ENCODE measurements around the gene LMCD1. TPM values are rescaled to one million over a fixed set of nuclear protein-coding genes. Genes with fewer than 3 reads are reported as not detected.
A peak's percentile ranks its signal among the peaks of the same experiment; 100 is the strongest.

The LMCD1 gene
- total RNA-seq, 2 experiments from 2014 or later = 0.81 to 0.94 TPM

DNA sequence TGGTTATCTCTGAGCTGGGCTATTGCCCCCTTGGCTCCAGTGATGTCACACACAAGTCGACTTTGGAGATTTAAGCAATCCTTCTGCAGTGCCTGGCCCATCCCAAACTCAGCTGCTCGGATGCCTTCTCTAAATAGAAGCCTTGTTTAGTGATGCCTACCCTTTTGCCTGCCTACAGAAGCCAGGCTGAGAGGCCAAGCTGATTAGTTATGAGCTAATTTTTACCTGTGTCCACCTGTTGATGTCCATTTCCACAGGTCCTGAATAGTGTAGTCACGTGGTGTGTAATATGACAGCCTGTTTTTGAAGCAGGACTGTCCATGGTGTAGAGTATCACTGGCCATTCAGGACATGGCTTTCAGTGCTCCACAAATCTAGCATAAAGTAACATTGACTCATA, 97.5 kb downstream of the LMCD1 start:
- Mint-ChIP-seq H3K4me3 (no peak overlapping the region), H3K36me3 (ENCODE audit: low read depth) (no peaks in the 10 kb centered on the region), H3K9me3 (no peaks in the 10 kb centered on the region), H3K27me3 (ENCODE audit: low read depth) (no peaks in the 10 kb centered on the region), H3K4me1 (ENCODE audit: low read depth) (no peaks in the 10 kb centered on the region), H3K27ac (no peak overlapping the region)
- intact Hi-C loops (cut with micrococcal nuclease) = no loop called here
- CTCF ChIA-PET = no interaction called here
- no peak for DNase-seq

DNA sequence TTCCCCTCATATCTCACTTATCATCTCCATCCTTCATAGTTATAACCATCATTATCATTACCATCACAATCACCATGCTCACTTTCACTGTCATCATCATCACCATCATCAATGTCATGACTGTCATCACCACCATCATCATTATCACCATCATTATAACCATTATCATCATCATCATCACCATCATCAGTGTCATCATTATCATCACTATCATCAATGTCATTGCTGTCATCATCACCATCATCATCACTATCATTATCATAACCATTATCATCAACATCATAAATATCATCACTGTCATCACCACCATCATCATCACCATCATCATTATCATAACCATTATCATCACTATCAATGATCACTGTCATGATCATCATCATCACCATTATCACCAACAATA, 98.8 kb downstream of the LMCD1 start:
- H3K4me1 Mint-ChIP-seq (ENCODE audit: low read depth) = no peaks in the 10 kb centered on the region
- no peak overlapping the region for H3K4me3 Mint-ChIP-seq
- intact Hi-C loops (cut with micrococcal nuclease) = no loop called here
- H3K9me3 Mint-ChIP-seq = no peaks in the 10 kb centered on the region
- DNase-seq = no peak
- no peak overlapping the region for H3K27ac Mint-ChIP-seq
- H3K36me3 Mint-ChIP-seq (ENCODE audit: low read depth) = no peaks in the 10 kb centered on the region
- CTCF ChIA-PET = no interaction called here
- no peaks in the 10 kb centered on the region for H3K27me3 Mint-ChIP-seq (ENCODE audit: low read depth)

DNA sequence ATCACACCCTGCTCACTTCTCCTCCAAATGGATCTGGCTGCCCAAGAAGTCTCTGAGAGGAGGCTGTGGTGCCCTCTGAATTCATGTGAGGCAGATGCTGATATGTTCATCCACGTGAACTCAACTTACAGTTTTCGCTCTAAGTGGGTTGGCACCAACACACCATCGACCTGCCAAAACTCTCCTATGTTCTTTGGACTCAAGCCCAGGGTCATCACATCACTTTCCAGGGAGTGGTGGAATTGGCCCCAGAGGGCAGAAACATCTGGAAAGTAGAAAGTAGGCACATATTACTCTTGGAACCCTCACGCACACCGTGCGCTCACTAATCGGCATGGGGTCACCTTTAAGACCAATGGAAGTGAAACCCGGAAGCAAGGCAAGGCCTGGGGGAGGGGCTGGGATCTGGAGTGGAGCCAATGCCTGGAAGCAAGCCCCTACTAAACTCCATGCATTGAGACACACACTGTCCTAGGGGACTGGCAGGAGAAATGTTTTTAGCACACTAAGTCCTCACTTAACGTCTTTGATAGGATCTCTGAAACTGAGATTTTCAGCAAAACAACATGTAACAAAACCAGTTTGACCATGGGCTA, 101.6 kb downstream of the LMCD1 start:
- DNase-seq = no peak
- no peaks in the 10 kb centered on the region for H3K36me3 Mint-ChIP-seq (ENCODE audit: low read depth)
- no peaks in the 10 kb centered on the region for H3K27me3 Mint-ChIP-seq (ENCODE audit: low read depth)
- no peak overlapping the region for H3K4me3 Mint-ChIP-seq
- CTCF ChIA-PET = no interaction called here
- intact Hi-C loops (cut with micrococcal nuclease) = no loop called here
- H3K27ac Mint-ChIP-seq = no peak overlapping the region
- H3K4me1 Mint-ChIP-seq (ENCODE audit: low read depth) = no peaks in the 10 kb centered on the region
- no peaks in the 10 kb centered on the region for H3K9me3 Mint-ChIP-seq

DNA sequence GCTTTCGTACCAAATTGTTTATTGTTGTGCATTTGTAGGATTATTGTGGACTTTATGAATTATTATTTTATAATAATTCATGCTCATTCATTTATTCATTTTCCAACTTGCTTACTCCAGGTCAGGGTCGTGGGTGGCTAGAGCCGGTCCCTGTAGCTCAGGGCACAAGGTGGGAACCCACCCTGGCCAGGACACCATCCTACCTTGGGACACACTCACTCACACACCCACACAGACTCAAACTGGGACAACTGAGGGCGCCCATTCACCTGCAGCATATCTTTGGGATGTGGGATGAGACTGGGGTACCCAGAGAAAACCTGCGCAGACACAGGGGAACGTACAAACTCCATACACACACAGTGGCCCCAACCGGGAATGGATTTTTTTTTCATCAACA, 102.4 kb downstream of the LMCD1 start:
- Mint-ChIP-seq H3K4me1 (ENCODE audit: low read depth) (no peaks in the 10 kb centered on the region), H3K9me3 (no peaks in the 10 kb centered on the region), H3K36me3 (ENCODE audit: low read depth) (no peaks in the 10 kb centered on the region), H3K4me3 (no peak overlapping the region), H3K27me3 (ENCODE audit: low read depth) (no peaks in the 10 kb centered on the region), H3K27ac (no peak overlapping the region)
- DNase-seq = no peak
- CTCF ChIA-PET = no interaction called here
- intact Hi-C loops (cut with micrococcal nuclease) = no loop called here

DNA sequence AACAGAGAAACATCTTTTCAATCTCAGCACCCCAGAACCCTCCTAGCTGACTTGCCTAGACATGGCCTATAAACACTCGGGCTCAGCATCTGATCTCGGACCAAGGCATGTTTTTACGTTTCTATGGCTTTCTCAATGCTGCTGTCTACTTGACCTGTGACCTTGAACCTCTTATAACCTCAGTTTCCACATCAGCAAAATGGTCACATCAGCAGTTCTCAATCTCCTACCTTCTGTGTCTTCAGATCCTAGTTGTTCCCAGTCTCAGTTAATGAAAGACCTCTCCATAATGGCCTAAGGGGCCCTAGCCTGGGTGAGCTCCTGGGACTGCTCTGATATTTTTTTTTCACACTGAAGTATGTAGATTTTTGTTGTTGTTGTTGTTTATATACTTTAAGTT, 103.4 kb downstream of the LMCD1 start:
- Mint-ChIP-seq H3K27ac (no peak overlapping the region), H3K4me1 (ENCODE audit: low read depth) (no peaks in the 10 kb centered on the region), H3K9me3 (no peaks in the 10 kb centered on the region), H3K27me3 (ENCODE audit: low read depth) (no peaks in the 10 kb centered on the region), H3K4me3 (no peak overlapping the region), H3K36me3 (ENCODE audit: low read depth) (no peaks in the 10 kb centered on the region)
- intact Hi-C loops (cut with micrococcal nuclease) = no loop called here
- CTCF ChIA-PET = no interaction called here
- no peak for DNase-seq

DNA sequence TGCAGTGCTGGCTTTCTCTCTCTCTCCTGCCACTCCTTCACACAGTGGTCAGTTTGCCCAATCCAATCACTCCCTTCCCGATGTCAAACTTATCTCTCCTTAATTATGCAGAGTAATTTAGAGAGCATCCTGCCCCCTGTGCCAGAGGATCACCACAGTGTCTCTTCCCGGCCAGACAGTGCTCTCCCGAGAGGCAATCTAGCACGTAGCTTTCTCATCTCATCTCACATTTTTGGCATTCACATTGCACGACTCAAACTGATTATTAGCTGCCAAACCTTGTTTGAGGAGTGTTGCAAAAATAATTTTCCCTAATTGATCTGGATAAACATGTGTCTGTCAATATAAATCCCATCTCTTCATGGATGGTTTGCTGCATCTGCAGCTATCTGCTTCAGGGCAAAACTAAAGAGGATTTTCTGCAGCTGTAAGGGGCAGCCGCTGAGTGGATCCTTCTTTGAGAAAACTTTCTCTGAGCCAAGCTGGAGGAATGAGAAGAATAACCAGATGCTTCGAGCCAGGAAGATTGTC, 105.1 kb downstream of the LMCD1 start:
- intact Hi-C loops (cut with micrococcal nuclease) = no loop called here

DNA sequence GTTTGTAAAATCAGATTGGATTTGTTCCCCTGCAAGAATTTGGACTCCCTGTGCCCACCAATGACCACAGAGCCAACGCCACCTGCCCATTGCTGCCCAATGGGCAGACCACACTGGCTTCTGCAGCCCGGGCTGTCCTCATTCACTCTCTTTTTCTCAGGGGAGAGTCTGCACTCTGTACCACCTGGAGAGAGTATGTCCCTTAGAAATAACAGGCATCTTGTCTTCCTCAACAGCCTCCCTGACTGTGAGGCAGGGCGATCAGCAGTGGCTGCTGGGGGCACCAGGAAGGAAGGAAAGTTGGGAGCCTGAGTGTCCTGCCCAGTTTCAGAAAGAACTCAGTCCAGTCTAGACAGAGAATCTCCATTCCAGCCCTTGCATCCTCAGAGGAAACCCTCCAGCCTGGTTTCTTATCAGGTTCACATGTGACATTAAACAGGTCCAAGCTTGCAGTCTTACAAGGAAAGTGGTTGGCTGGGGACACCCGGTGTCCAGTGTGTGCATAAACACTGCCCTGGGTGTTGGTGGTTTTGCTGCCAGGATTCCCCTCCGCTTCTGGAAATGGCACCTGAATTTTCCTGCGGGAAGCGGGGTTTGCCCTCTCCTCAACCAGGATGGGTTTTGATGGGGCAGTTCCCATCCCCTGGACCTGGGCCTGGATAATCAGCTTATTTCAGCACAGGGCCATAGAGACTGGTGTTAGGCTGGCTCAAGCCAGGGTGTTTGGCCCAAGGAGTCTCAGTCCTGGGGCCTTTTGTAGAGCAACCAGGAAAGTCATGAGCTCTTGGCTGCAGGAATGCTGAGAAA, 105.8 kb downstream of the LMCD1 start:
- no peak overlapping the region for H3K27ac Mint-ChIP-seq
- DNase-seq = peak; percentile 7
- no peaks in the 10 kb centered on the region for H3K4me1 Mint-ChIP-seq (ENCODE audit: low read depth)
- H3K27me3 Mint-ChIP-seq (ENCODE audit: low read depth) = no peaks in the 10 kb centered on the region
- H3K36me3 Mint-ChIP-seq (ENCODE audit: low read depth) = no peaks in the 10 kb centered on the region
- H3K4me3 Mint-ChIP-seq = no peak overlapping the region
- CTCF ChIA-PET = interaction anchor here (0.6 kb wide), 1 partner anchor 165 kb away, joined by 3 read pairs; no protein-coding TSS in a partner anchor
- intact Hi-C loops (cut with micrococcal nuclease) = no loop called here
- H3K9me3 Mint-ChIP-seq = no peaks in the 10 kb centered on the region

More for the DNA sequence above, 105.1 kb downstream of the LMCD1 start:
- CTCF ChIA-PET = no interaction called here
- Mint-ChIP-seq H3K4me1 (ENCODE audit: low read depth) (no peaks in the 10 kb centered on the region), H3K27me3 (ENCODE audit: low read depth) (no peaks in the 10 kb centered on the region), H3K9me3 (no peaks in the 10 kb centered on the region), H3K36me3 (ENCODE audit: low read depth) (no peaks in the 10 kb centered on the region), H3K4me3 (no peak overlapping the region), H3K27ac (no peak overlapping the region)
- no peak for DNase-seq

DNA sequence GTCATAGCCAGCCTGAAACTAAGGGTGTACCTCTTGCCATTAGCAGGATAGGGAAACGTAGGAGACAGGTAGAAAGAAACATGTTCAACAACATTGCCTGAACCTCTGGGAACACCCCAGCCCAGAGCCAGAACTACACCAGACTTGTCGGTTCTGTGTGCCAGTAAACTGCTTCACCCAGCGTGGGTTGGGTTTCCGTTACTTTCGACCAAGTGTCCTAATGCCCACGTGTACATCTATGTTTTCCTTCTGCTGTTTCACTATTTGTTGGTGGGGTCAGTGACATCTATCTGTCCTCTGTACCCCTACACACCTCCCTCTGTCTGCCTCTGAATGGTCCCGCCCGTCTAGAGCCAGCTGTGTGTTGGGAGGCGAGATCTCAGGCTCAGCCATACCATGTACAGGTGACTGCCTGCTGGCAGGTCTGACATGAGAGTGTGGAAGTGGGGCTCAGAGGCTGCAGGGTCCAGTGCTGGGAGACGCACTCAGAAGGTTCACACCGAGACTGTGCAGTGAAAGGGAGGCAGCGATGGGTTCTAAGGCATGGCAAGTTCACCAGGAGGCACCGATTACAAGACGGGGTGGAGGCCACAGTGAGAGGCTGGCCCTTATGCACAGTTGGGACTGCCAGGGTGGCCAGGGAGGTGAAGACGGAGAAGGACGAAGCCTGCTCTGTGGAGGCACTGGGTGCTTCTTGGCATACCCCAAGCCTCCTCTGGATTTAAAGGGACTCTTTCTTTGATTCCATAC, 106.6 kb downstream of the LMCD1 start:
- Mint-ChIP-seq H3K36me3 (ENCODE audit: low read depth) (no peaks in the 10 kb centered on the region), H3K27ac (no peak overlapping the region), H3K27me3 (ENCODE audit: low read depth) (no peaks in the 10 kb centered on the region), H3K9me3 (no peaks in the 10 kb centered on the region), H3K4me1 (ENCODE audit: low read depth) (no peaks in the 10 kb centered on the region), H3K4me3 (no peak overlapping the region)
- CTCF ChIA-PET = interaction anchor here (0.6 kb wide), 1 partner anchor 166 kb away, joined by 3 read pairs; no protein-coding TSS in a partner anchor
- DNase-seq = no peak
- intact Hi-C loops (cut with micrococcal nuclease) = no loop called here

DNA sequence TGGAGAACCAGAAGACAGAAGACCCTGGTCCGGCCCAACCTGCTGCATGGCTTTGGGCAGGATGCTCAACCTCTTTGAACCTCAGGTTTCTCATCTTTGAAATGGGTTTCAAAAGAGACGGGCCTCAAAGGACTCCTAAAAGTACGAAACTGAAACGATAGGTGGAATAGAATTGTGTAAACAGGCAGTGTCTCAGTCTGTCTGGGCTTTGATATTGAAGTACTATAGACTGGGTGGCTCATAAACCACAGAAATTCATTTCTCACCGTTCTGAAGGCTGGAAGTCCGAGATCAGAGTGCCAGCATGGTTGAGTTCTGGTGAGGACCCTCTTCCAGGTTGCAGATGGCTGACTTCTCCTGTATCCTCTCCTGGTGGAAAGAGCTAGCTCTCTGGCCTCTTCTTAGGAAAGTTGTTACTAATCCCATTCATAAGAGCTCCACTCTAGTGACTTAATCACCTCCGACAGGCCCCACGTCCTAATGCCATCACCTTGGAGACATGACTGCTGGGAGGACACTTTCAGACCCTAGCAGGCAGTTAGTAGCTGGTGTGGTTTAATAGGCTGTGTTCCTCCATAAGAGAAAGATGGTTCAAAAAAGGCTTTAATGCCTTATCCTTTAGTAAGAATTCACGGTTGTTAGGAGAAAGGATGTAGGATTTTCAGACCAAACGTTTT, 107.3 kb downstream of the LMCD1 start:
- no peak overlapping the region for H3K27ac Mint-ChIP-seq
- no peak for DNase-seq
- H3K9me3 Mint-ChIP-seq = no peaks in the 10 kb centered on the region
- no peaks in the 10 kb centered on the region for H3K4me1 Mint-ChIP-seq (ENCODE audit: low read depth)
- no peaks in the 10 kb centered on the region for H3K36me3 Mint-ChIP-seq (ENCODE audit: low read depth)
- intact Hi-C loops (cut with micrococcal nuclease) = no loop called here
- no peak overlapping the region for H3K4me3 Mint-ChIP-seq
- no peaks in the 10 kb centered on the region for H3K27me3 Mint-ChIP-seq (ENCODE audit: low read depth)
- CTCF ChIA-PET = no interaction called here

DNA sequence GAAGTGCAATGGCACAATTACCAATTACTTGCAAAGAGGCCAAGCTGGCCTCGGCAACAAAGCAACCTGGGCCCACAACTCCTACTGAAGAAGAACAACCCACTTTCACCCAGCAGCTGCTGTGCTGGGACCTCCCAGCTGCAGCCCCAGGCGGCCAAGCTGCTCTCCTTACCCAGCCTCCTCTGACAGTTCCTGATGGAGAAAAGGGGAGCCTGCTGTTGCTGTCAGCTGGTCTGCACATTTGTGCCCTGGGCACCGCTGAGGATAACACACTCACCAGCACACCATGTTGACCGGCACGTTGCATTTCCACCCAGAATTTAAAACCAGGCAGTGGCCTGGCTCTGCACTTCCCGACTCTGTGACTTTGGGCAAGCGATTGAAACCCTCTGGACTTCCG, 109.3 kb downstream of the LMCD1 start:
- Mint-ChIP-seq H3K4me3 (no peak overlapping the region), H3K36me3 (ENCODE audit: low read depth) (no peaks in the 10 kb centered on the region), H3K27me3 (ENCODE audit: low read depth) (no peaks in the 10 kb centered on the region), H3K27ac (no peak overlapping the region), H3K4me1 (ENCODE audit: low read depth) (no peaks in the 10 kb centered on the region), H3K9me3 (no peaks in the 10 kb centered on the region)
- intact Hi-C loops (cut with micrococcal nuclease) = no loop called here
- CTCF ChIA-PET = interaction anchor here (0.6 kb wide), 1 partner anchor 1882 kb away, joined by 3 read pairs; no protein-coding TSS in a partner anchor
- no peak for DNase-seq

DNA sequence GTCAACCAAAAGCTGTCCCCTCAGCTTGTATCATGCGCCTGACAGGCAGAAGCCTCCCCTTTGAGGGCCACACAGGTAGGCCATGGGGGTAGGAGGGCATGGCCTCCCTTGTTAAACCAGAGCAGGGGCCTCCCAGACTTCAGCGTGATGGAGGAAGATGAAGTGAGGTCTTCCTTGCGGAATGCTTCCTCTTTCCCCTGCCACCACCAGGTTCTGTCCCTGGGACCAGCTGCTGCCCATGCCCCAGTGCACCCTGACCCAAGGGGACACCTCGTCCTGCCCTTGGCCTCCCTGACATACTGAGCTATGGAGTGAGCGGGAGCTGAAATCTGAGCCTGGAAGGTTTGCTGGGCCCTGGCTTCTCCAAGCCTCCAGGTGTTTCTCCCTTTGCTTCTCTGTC, 116.3 kb downstream of the LMCD1 start:
- Mint-ChIP-seq H3K4me3 (no peak overlapping the region), H3K9me3 (peaks cover 2% of the 10 kb centered on the region), H3K4me1 (ENCODE audit: low read depth) (no peaks in the 10 kb centered on the region), H3K27me3 (ENCODE audit: low read depth) (peaks cover 5% of the 10 kb centered on the region), H3K36me3 (ENCODE audit: low read depth) (no peaks in the 10 kb centered on the region), H3K27ac (no peak overlapping the region)
- intact Hi-C loops (cut with micrococcal nuclease) = no loop called here
- CTCF ChIA-PET = no interaction called here
- DNase-seq = no peak

DNA sequence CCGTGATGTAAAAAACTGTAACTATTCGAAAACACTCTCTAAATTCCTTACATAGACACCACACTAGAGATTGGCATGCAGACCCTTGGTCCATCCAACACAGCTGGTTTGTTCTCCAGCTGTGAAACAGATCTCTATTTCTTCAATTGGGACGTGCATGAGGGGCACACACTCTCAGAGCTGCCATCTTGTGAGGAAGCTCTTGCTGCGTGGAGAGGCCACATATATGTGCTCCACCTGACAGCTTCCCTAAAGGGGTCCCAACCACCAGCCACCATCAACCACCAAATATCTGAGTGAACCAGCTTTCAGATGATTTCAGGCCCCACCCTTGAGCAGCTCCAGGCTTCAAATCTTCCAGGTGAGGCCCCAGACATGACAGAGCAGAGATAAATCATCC, 117.3 kb downstream of the LMCD1 start:
- peaks cover 5% of the 10 kb centered on the region for H3K4me1 Mint-ChIP-seq (ENCODE audit: low read depth)
- H3K9me3 Mint-ChIP-seq = peaks cover 2% of the 10 kb centered on the region
- intact Hi-C loops (cut with micrococcal nuclease) = no loop called here
- CTCF ChIA-PET = no interaction called here
- peaks cover 5% of the 10 kb centered on the region for H3K27me3 Mint-ChIP-seq (ENCODE audit: low read depth)
- H3K27ac Mint-ChIP-seq = no peak overlapping the region
- no peak for DNase-seq
- H3K36me3 Mint-ChIP-seq (ENCODE audit: low read depth) = no peaks in the 10 kb centered on the region
- H3K4me3 Mint-ChIP-seq = no peak overlapping the region
